Measurements from ENCODE around the gene PIK3R1.

PIK3R1 gene

GRCh38 chr5:68176253-68176652 is 39.3 kb upstream of the PIK3R1 start:
- no peak overlapping the region for H3K4me3 ChIP-seq (ENCODE audit: low read depth, low read length)
- no peak for TF ChIP-seq CTCF (IDR thresholded peaks at IDR 0.05; ENCODE audit: low read depth, low read length, missing control alignments)
- no peak for DNase-seq (ENCODE audit: low read depth)

- H3K4me3 ChIP-seq (ENCODE audit: low read depth, low read length): no peak overlapping the region
- no peak for TF ChIP-seq CTCF (IDR thresholded peaks at IDR 0.05; ENCODE audit: low read depth, low read length, missing control alignments)
- no peak for DNase-seq (ENCODE audit: low read depth)
These were observed 38.6 kb upstream of the PIK3R1 start for GRCh38 chr5:68176802-68177479.

- DNase-seq (ENCODE audit: low read depth): no peak
- no peak overlapping the region for H3K4me3 ChIP-seq (ENCODE audit: low read depth, low read length)
- TF ChIP-seq CTCF (IDR thresholded peaks at IDR 0.05; ENCODE audit: low read depth, low read length, missing control alignments): no peak
These were observed 37.9 kb upstream of the PIK3R1 start for GRCh38 chr5:68177676-68178075.

GRCh38 chr5:68178579-68178978 is 37.0 kb upstream of the PIK3R1 start:
- no peak for DNase-seq (ENCODE audit: low read depth)
- no peak for TF ChIP-seq CTCF (IDR thresholded peaks at IDR 0.05; ENCODE audit: low read depth, low read length, missing control alignments)

GRCh38 chr5:68180121-68181038 is 35.2 kb upstream of the PIK3R1 start:
- H3K4me3 ChIP-seq (ENCODE audit: low read depth, low read length): no peak overlapping the region
- no peak for DNase-seq (ENCODE audit: low read depth)

More at GRCh38 chr5:68178579-68178978, 37.0 kb upstream of the PIK3R1 start:
- H3K4me3 ChIP-seq (ENCODE audit: low read depth, low read length): no peak overlapping the region

GRCh38 chr5:68181039-68181599 is 34.4 kb upstream of the PIK3R1 start:
- H3K4me3 ChIP-seq (ENCODE audit: low read depth, low read length): no peak overlapping the region
- no peak for DNase-seq (ENCODE audit: low read depth)
- no peak for TF ChIP-seq CTCF (IDR thresholded peaks at IDR 0.05; ENCODE audit: low read depth, low read length, missing control alignments)

More at GRCh38 chr5:68180121-68181038, 35.2 kb upstream of the PIK3R1 start:
- no peak for TF ChIP-seq CTCF (IDR thresholded peaks at IDR 0.05; ENCODE audit: low read depth, low read length, missing control alignments)

All from GM12864 (cell line).